ENCODE results near the gene PDE4D.
"Not testable (repeated sequence)": the region's sequence is repeated elsewhere in the genome, so short reads cannot be mapped to it uniquely, and the experiment has no call there.

GRCh38 chr5:59463618-59464166 lies 429.8 kb downstream of the PDE4D start:
- not testable (repeated sequence) for TF ChIP-seq CTCF, POLR2A, EP300, POLR2AphosphoS5 (IDR thresholded peaks at IDR 0.05)
